Ascending aorta (tissue), 2 donors: ENCODE results near the gene HHLA2. TPM values are rescaled to one million over a fixed set of nuclear protein-coding genes. Genes with fewer than 3 reads are reported as not detected.

Source experiments
- DNase-seq, 2 donors: peaks; one replicate each; pipeline ENCODE4 v3.0.0-alpha.2; 2019; ENCODE audit warnings: low spot score in 2 of 2
- H3K27ac ChIP-seq, 2 donors: fragments of 200-600 bp; sonication (generic); one replicate each; pipeline ENCODE4 v1.5.1; 2016 to 2017; ENCODE audit warnings: mild to moderate bottlenecking in 1 of 2
- H3K27me3 ChIP-seq: fragments of 200-600 bp; sonication (generic); one replicate; pipeline ENCODE4 v1.5.1; 2017
- H3K36me3 ChIP-seq, 2 donors: fragments of 200-600 bp; sonication (generic); one replicate each; pipeline ENCODE4 v1.5.1; 2016
- H3K4me1 ChIP-seq, 2 donors: fragments of 200-600 bp; sonication (generic); one replicate each; pipeline ENCODE4 v1.5.1; 2016 to 2017; ENCODE audit warnings: mild to moderate bottlenecking in 1 of 2
- H3K4me3 ChIP-seq, 2 donors: fragments of 200-600 bp; sonication (generic); one replicate each; pipeline ENCODE4 v1.5.1; 2016 to 2017; ENCODE audit warnings: mild to moderate bottlenecking in 1 of 2
- H3K9me3 ChIP-seq, 2 donors: fragments of 200-600 bp; sonication (generic); one replicate each; pipeline ENCODE4 v1.5.1; 2016
- CTCF ChIP-seq, 3 experiments: fragments of 200-600 bp in 2 of 3; fragments of 450-650 bp in 1 of 3; sonication (generic) in 2 of 3; IDR thresholded peaks; one replicate each; pipeline ENCODE4 v1.5.1; 2016 to 2019; ENCODE audit warnings: antibody characterized with exemption in 3 of 3, mild to moderate bottlenecking in 1 of 3, moderate library complexity in 1 of 3
- intact Hi-C: fragments of 100-400 bp; cut with DNase I; formaldehyde crosslinking; loops from one replicate; pipeline ENCODE4 v1.15.1; 2023
- total RNA-seq: library from RNA; depleted of rRNA; stranded (reverse); fragments of >200 nt; gene quantifications from one replicate; pipeline ENCODE4 v1.1.0, GENCODE V29; 2016

Gene HHLA2
- total RNA-seq, 1 donor from 2014 or later = not detected

- DNase-seq = no peak
- no peak for TF ChIP-seq CTCF (IDR thresholded peaks at IDR 0.05)
- H3K27ac ChIP-seq = no peak overlapping the region
- no peaks in the 10 kb centered on the region for H3K4me1 ChIP-seq
- no peaks in the 10 kb centered on the region for H3K36me3 ChIP-seq
- no peaks in the 10 kb centered on the region for H3K9me3 ChIP-seq
- H3K27me3 ChIP-seq = no peaks in the 10 kb centered on the region
- H3K4me3 ChIP-seq = no peak overlapping the region
- intact Hi-C loops = no loop called here
Observed at GRCh38 chr3:108334701-108335100, 38.4 kb downstream of the HHLA2 start.

GRCh38 chr3:108338901-108339545 lies 42.7 kb downstream of the HHLA2 start:
- H3K36me3 ChIP-seq = no peaks in the 10 kb centered on the region
- no peak for TF ChIP-seq CTCF (IDR thresholded peaks at IDR 0.05)
- H3K27ac ChIP-seq = no peak overlapping the region
- H3K4me1 ChIP-seq = no peaks in the 10 kb centered on the region
- no peaks in the 10 kb centered on the region for H3K9me3 ChIP-seq
- DNase-seq = no peak
- intact Hi-C loops = no loop called here
- H3K27me3 ChIP-seq = no peaks in the 10 kb centered on the region
- no peak overlapping the region for H3K4me3 ChIP-seq

GRCh38 chr3:108341911-108342310 lies 45.6 kb downstream of the HHLA2 start:
- TF ChIP-seq CTCF (IDR thresholded peaks at IDR 0.05) = no peak
- H3K9me3 ChIP-seq = no peaks in the 10 kb centered on the region
- H3K4me1 ChIP-seq = no peaks in the 10 kb centered on the region
- no peak overlapping the region for H3K4me3 ChIP-seq
- H3K27ac ChIP-seq = no peak overlapping the region
- no peaks in the 10 kb centered on the region for H3K27me3 ChIP-seq
- H3K36me3 ChIP-seq = no peaks in the 10 kb centered on the region
- no peak for DNase-seq
- intact Hi-C loops = no loop called here

DNA sequence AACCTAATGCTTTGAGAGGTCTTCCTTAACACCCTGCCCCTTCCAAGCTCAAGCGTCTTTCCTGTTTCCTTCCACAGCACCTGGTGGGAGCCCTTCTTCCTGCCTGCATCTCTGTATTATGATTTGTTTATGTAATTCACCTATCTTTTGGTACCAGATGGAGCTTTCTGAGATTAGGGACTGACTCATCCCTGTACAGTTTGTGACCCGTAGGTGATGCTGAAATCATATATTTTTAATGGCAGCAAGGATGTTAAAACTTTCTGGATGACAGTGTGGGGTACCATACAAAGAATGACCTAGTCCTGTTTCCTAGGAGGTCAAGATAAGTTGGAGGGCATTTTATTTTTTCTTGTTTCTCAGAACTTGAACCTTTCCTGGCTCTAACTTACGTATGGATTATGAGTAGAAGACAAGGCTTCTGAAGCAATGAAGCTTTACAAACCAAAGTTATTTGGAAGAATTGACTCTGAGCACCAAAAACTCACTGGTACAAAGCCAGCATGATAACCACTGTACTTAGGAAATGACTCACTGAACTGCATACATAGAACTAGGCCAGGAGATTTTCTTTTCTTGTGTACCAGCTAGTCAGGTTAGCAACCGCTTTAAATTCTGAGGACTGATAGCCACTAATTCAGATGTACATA lies 46.6 kb downstream of the HHLA2 start:
- H3K36me3 ChIP-seq = no peaks in the 10 kb centered on the region
- no peaks in the 10 kb centered on the region for H3K4me1 ChIP-seq
- H3K27ac ChIP-seq = no peak overlapping the region
- no peak for TF ChIP-seq CTCF (IDR thresholded peaks at IDR 0.05)
- no peak overlapping the region for H3K4me3 ChIP-seq
- intact Hi-C loops = no loop called here
- no peak for DNase-seq
- no peaks in the 10 kb centered on the region for H3K9me3 ChIP-seq
- H3K27me3 ChIP-seq = no peaks in the 10 kb centered on the region

- Histone ChIP-seq H3K9me3 (no peaks in the 10 kb centered on the region), H3K36me3 (no peaks in the 10 kb centered on the region), H3K27ac (no peak overlapping the region), H3K27me3 (no peaks in the 10 kb centered on the region), H3K4me3 (no peak overlapping the region), H3K4me1 (no peaks in the 10 kb centered on the region)
- DNase-seq = no peak
- TF ChIP-seq CTCF (IDR thresholded peaks at IDR 0.05) = no peak
- intact Hi-C loops = no loop called here
Observed at GRCh38 chr3:108343491-108343890, 47.1 kb downstream of the HHLA2 start.
